HL-60 (cell line): ENCODE data around the gene NBAS.

Source experiments
- GABPA ChIP-seq: IDR thresholded peaks from 2 replicates; pipeline ENCODE4 v1.6.1; 2012; ENCODE audit warnings: low read depth
- POLR2AphosphoS5 ChIP-seq: IDR thresholded peaks from 2 replicates; pipeline ENCODE4 v1.6.1; 2012; ENCODE audit warnings: low read depth
- SPI1 ChIP-seq: IDR thresholded peaks from 2 replicates; pipeline ENCODE4 v1.6.1; 2012; ENCODE audit warnings: low read depth, mild to moderate bottlenecking, borderline replicate concordance
- TF ChIP-seq, protein P1 (sequence below): IDR thresholded peaks from one replicate; pipeline ENCODE4 v1.5.1; 2011; ENCODE audit warnings: low read length, control low read depth, inconsistent platforms; ENCODE audit not compliant: insufficient read depth
- TF ChIP-seq, protein P2 (sequence below): IDR thresholded peaks from 2 replicates; pipeline ENCODE4 v1.6.1; 2012; ENCODE audit warnings: low read depth; ENCODE audit not compliant: insufficient replicate concordance

DNA sequence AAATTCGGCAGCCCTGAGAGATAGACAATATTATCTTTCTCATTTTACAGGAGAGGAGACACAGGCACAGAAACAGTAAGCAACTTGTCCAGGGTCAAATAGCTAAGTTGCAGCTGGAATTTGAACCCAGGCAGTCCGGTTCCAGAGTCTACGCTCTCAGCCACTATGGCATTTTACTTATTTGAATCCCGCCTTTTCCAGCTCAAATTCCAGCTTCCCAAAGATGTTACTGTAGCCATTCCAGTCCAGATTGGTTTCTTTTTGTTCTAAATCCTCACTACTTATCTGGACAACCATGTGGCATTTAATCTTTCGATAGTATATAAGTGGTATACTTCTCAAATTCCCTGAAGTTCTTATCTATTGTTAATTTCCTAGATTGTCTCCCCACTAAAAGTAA is 125.7 kb downstream of the NBAS start:
- TF ChIP-seq, protein P1, sequence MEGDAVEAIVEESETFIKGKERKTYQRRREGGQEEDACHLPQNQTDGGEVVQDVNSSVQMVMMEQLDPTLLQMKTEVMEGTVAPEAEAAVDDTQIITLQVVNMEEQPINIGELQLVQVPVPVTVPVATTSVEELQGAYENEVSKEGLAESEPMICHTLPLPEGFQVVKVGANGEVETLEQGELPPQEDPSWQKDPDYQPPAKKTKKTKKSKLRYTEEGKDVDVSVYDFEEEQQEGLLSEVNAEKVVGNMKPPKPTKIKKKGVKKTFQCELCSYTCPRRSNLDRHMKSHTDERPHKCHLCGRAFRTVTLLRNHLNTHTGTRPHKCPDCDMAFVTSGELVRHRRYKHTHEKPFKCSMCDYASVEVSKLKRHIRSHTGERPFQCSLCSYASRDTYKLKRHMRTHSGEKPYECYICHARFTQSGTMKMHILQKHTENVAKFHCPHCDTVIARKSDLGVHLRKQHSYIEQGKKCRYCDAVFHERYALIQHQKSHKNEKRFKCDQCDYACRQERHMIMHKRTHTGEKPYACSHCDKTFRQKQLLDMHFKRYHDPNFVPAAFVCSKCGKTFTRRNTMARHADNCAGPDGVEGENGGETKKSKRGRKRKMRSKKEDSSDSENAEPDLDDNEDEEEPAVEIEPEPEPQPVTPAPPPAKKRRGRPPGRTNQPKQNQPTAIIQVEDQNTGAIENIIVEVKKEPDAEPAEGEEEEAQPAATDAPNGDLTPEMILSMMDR = no peak
- no peak for TF ChIP-seq SPI1
- no peak for TF ChIP-seq POLR2AphosphoS5
- TF ChIP-seq, protein P2, sequence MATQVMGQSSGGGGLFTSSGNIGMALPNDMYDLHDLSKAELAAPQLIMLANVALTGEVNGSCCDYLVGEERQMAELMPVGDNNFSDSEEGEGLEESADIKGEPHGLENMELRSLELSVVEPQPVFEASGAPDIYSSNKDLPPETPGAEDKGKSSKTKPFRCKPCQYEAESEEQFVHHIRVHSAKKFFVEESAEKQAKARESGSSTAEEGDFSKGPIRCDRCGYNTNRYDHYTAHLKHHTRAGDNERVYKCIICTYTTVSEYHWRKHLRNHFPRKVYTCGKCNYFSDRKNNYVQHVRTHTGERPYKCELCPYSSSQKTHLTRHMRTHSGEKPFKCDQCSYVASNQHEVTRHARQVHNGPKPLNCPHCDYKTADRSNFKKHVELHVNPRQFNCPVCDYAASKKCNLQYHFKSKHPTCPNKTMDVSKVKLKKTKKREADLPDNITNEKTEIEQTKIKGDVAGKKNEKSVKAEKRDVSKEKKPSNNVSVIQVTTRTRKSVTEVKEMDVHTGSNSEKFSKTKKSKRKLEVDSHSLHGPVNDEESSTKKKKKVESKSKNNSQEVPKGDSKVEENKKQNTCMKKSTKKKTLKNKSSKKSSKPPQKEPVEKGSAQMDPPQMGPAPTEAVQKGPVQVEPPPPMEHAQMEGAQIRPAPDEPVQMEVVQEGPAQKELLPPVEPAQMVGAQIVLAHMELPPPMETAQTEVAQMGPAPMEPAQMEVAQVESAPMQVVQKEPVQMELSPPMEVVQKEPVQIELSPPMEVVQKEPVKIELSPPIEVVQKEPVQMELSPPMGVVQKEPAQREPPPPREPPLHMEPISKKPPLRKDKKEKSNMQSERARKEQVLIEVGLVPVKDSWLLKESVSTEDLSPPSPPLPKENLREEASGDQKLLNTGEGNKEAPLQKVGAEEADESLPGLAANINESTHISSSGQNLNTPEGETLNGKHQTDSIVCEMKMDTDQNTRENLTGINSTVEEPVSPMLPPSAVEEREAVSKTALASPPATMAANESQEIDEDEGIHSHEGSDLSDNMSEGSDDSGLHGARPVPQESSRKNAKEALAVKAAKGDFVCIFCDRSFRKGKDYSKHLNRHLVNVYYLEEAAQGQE = no peak
- TF ChIP-seq GABPA = no peak
